Kidney (tissue), 22 donors: ENCODE data around the gene URB2. TPM values are rescaled to one million over a fixed set of nuclear protein-coding genes. Genes with fewer than 3 reads are reported as not detected.

Experiments used
- DNase-seq, 5 donors: peaks; one replicate each; pipeline ENCODE4 v3.0.0-alpha.2; 2013 to 2020
- FAIRE-seq: peaks from 2 replicates; lab custom pipeline; 2012; peaks lifted over from hg19 to GRCh38; lab: Jason Lieb, UNC
- H3K27ac ChIP-seq, 2 donors: one replicate each; pipeline ENCODE4 v1.7.0; 2013; ENCODE audit warnings: low read depth in 2 of 2, low read length in 2 of 2, inconsistent platforms in 1 of 2
- H3K27me3 ChIP-seq: one replicate; pipeline ENCODE4 v1.7.1; 2013; ENCODE audit warnings: low read length, inconsistent platforms; ENCODE audit not compliant: control insufficient read depth, insufficient read depth
- H3K36me3 ChIP-seq, 3 donors: one replicate each; pipeline versions ENCODE4 v1.7.0 to v1.7.1; 2013; ENCODE audit warnings: low read length in 3 of 3, control low read depth in 1 of 3, inconsistent platforms in 1 of 3; ENCODE audit not compliant: insufficient read depth in 3 of 3, control insufficient read depth in 2 of 3
- H3K4me1 ChIP-seq, 3 donors: one replicate each; pipeline versions ENCODE4 v1.7.0 to v1.7.1; 2013; ENCODE audit warnings: low read length in 3 of 3, inconsistent platforms in 1 of 3, low read depth in 1 of 3; ENCODE audit not compliant: control insufficient read depth in 2 of 3, insufficient read depth in 2 of 3
- H3K4me3 ChIP-seq, 3 donors: one replicate each; pipeline versions ENCODE4 v1.7.0 to v1.8.1; 2013; ENCODE audit warnings: low read length in 3 of 3, control low read depth in 1 of 3, inconsistent platforms in 1 of 3
- H3K9ac ChIP-seq, 3 donors: one replicate each; pipeline versions ENCODE4 v1.7.0 to v1.7.1; 2013; ENCODE audit warnings: low read length in 3 of 3, control low read depth in 1 of 3, inconsistent platforms in 1 of 3
- H3K9me3 ChIP-seq, 3 donors: one replicate each; pipeline versions ENCODE4 v1.7.0 to v1.7.1; 2013; ENCODE audit warnings: low read length in 3 of 3, control low read depth in 1 of 3, inconsistent platforms in 1 of 3; ENCODE audit not compliant: control insufficient read depth in 2 of 3, insufficient read depth in 1 of 3
- intact Hi-C: fragments of 100-400 bp; cut with DNase I; formaldehyde crosslinking; loops from one replicate; pipeline ENCODE4 v1.11.1; 2022
- long read RNA-seq, 10 donors: library from polyadenylated mRNA in 1 of 10; unstranded in 1 of 10; transcript quantifications; one replicate each; pipeline ENCODE4 v2.0.0 and lab custom pipeline, GENCODE V29; 2021 to 2026
- polyA plus RNA-seq: library from polyadenylated mRNA; stranded (reverse); fragments of 350-450 nt; fragmentation: Illumina TruSeq; extraction: RNeasy Lipid Tissue Mini Kit (QIAGEN cat#74804); gene quantifications from one replicate; pipeline ENCODE4 v1.2.3, GENCODE V29; 2014; ENCODE audit warnings: low read depth, low replicate concordance; ENCODE audit not compliant: insufficient read depth
- total RNA-seq: library from RNA; stranded (reverse); fragmentation: NEBNext Ultra II Directional; extraction: Animal tissue kit (Norgen Biotek cat#: 25700); gene quantifications from one replicate; pipeline ENCODE4 v1.2.1, GENCODE V29; 2021
- TF ChIP-seq, protein P1 (sequence below): IDR thresholded peaks from 3 replicates; pipeline ENCODE4 v1.5.1; 2012; ENCODE audit warnings: mild to moderate bottlenecking, moderate library complexity, borderline replicate concordance; ENCODE audit not compliant: insufficient read depth; ENCODE audit errors: extremely low read depth
- donor health status: control.
- donor health status: control.
- donor health status: control.
- donor health status: control.
- donor health status: control.
- donor health status: DM: yes; HTN: yes; CAD: no.
- donor health status: Normal renal cell carcinoma (clear cell type).

Gene URB2
- 8.3 TPM for total RNA-seq
- 1.4 TPM for polyA plus RNA-seq
- long read RNA-seq, donor 1: 0 reads
- long read RNA-seq, donor 2, partial matches to known transcripts: 0 of 1 reads
- long read RNA-seq, donor 2, other reads (novel, unspliced or antisense): 0 of 1 reads
- long read RNA-seq, donor 3: 0 reads
- long read RNA-seq, donor 4, full-length matches to known transcripts: 1 of 1 reads
- long read RNA-seq, donor 4, partial matches to known transcripts: 0 of 1 reads
- long read RNA-seq, donor 4, other reads (novel, unspliced or antisense): 0 of 1 reads
- long read RNA-seq, donor 5: 0 reads
- long read RNA-seq, donor 6: 0 reads
- long read RNA-seq, donor 7, full-length matches to known transcripts: 1 of 3 reads
- long read RNA-seq, donor 7, partial matches to known transcripts: 2 of 3 reads
- long read RNA-seq, donor 7, other reads (novel, unspliced or antisense): 0 of 3 reads
- long read RNA-seq, donor 8: 0 reads
- long read RNA-seq, donor 9, partial matches to known transcripts: 0 of 1 reads
- long read RNA-seq, donor 9, other reads (novel, unspliced or antisense): 0 of 1 reads
- long read RNA-seq, donor 10: 0 reads

DNA sequence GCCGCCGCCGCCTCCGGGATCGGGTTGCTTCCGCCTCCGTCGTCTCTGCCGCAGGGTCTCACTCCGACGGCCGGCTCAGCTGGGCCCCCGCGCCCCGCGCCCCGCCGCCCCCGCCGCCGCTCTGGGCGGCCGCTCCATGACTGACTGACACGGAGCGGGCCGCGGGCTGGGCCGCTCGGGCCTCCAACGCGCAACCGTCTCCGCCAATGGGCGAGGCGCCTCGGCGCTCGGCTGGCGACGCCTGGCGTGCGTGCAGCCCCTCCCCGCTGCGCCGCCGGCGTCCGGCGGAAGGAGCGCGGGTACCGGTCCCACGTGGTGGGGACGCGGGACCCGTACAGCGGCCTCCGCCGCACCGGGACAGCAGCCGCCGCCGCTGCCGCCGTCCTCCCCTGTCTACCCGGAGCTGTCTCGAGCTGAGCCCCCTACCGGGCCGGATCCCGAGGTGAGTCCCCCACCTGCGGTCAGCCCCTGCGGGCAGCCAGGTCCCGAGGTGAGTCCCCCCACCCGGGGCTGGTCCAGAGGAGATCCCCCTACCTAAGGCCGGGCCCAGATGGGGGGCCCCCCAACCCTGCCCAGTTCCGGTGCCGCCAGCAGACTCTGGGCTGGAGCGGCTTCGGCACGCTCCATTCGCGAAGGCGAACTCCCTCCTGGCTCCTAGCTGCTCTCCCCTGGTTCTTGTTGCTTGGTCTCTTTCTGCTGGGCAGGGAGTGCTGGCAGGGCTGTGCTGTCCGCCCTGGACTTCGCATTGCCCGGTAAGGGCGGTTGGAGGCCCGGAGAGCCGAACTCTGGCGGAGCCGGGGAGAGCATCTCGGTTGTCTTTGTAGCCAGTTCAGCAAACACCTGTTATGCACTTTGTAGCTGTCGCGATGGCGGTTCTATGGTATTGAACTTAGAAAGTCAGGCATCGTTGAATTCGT lies at the start of gene URB2, which contains the start of gene TAF5L:
Gene URB2 (plus strand): TSS at position 333 of the 917 bp plus-strand sequence. CDS start 1,387 bp downstream, outside the sequence.
Gene TAF5L (minus strand): TSS at position 208 of the 917 bp plus-strand sequence. CDS start 11,640 bp downstream, outside the sequence.
- Histone ChIP-seq H3K9me3 (no peaks in the 10 kb centered on the region), H3K9ac (peak within 1 kb of the TSS; percentile 63 to 87 (median 74)), H3K27me3 (no peaks in the 10 kb centered on the region), H3K4me1 (peaks cover 0 to 9% (median 5%) of the 10 kb centered on the region in 3 donors), H3K36me3 (no peaks in the 10 kb centered on the region), H3K4me3 (peak within 1 kb of the TSS; percentile 87 to 92 (median 90)), H3K27ac (peak within 1 kb of the TSS in 1 of 2 donors; percentile 63)
- intact Hi-C loops: no loop called here
- TF ChIP-seq, protein P1, sequence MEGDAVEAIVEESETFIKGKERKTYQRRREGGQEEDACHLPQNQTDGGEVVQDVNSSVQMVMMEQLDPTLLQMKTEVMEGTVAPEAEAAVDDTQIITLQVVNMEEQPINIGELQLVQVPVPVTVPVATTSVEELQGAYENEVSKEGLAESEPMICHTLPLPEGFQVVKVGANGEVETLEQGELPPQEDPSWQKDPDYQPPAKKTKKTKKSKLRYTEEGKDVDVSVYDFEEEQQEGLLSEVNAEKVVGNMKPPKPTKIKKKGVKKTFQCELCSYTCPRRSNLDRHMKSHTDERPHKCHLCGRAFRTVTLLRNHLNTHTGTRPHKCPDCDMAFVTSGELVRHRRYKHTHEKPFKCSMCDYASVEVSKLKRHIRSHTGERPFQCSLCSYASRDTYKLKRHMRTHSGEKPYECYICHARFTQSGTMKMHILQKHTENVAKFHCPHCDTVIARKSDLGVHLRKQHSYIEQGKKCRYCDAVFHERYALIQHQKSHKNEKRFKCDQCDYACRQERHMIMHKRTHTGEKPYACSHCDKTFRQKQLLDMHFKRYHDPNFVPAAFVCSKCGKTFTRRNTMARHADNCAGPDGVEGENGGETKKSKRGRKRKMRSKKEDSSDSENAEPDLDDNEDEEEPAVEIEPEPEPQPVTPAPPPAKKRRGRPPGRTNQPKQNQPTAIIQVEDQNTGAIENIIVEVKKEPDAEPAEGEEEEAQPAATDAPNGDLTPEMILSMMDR: no peak
- peak; percentile 91 to 96 (median 95) for DNase-seq
- FAIRE-seq: no peak

DNA sequence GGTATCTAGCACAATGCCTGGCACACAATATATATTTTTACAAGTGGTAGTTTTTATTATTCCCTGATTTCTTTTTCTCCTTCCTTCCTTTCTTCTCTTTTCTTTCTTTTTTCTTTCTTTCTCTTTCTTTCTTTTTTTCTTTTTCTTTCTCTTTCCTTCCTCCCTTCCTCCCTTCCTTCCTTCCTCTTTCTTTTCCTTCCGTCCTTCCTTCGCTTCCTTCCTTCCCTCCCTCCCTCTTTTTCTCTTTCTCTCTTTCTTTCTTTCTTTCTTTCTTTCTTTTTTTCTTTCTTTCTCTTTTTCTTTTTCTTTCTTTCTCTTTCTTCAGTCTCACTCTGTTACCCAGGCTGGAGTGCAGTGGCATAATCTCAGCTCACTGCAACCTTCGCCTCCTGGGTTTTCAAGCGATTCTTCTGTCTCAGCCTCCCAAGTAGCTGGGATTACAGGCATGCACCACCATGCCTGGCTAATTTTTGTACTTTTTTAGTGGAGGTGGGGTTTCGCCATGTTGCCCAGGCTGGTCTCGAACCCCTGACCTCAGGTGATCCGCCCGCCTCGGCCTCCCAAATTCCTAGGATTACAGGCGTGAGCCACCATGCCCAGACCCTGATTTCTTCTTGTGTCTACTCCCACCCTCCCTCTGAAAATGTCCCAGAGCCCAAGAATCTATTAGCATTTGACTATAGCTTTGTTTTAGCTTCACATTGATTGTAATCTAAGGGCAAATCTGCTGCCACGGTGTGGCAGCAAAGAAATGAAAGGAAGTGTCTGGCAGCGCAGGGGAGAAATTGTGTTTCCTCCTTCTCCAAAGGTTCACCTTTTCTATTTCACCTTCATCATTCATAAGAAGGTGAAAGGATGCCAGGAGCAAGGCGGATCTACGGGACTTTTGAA lies 47.6 kb upstream of the URB2 start:
- DNase-seq (no peak), FAIRE-seq (no peak)
- Histone ChIP-seq H3K36me3 (no peaks in the 10 kb centered on the region), H3K27ac (no peak overlapping the region), H3K4me3 (peak overlapping the region in 1 of 3 donors; percentile 20), H3K27me3 (no peaks in the 10 kb centered on the region), H3K9ac (peak overlapping the region in 1 of 3 donors; percentile 5), H3K4me1 (peaks cover 0 to 6% (median 0%) of the 10 kb centered on the region in 3 donors), H3K9me3 (no peaks in the 10 kb centered on the region)
- TF ChIP-seq, protein P1: no peak
- intact Hi-C loops: no loop called here
